Urothelium cell line (cell line): Measurements from ENCODE around the gene PHOX2A.
"Not testable (repeated sequence)": the region's sequence is repeated elsewhere in the genome, so short reads cannot be mapped to it uniquely, and the experiment has no call there.

ENCODE experiments used
- DNase-seq: peaks from one replicate; pipeline ENCODE4 v3.0.0; 2011; ENCODE audit warnings: low spot score, mixed read lengths
- FAIRE-seq: peaks from 2 replicates; lab custom pipeline; 2011; peaks lifted over from hg19 to GRCh38; lab: Jason Lieb, UNC

The PHOX2A gene

GRCh38 chr11:72223615-72224563, 20.1 kb downstream of the PHOX2A start:
- peak; percentile 70 for DNase-seq
- FAIRE-seq = no peak

GRCh38 chr11:72222907-72223614, 20.9 kb downstream of the PHOX2A start:
- no peak for FAIRE-seq
- DNase-seq = peak; percentile 95

GRCh38 chr11:72222106-72222891, 21.7 kb downstream of the PHOX2A start:
- no peak for DNase-seq
- FAIRE-seq = no peak

- no peak for DNase-seq
- no peak for FAIRE-seq
Observed at GRCh38 chr11:72221386-72222075, 22.4 kb downstream of the PHOX2A start.

GRCh38 chr11:72220696-72221363, 23.1 kb downstream of the PHOX2A start:
- DNase-seq (no peak), FAIRE-seq (no peak)

GRCh38 chr11:72218251-72218745, 25.7 kb downstream of the PHOX2A start:
- DNase-seq (no peak), FAIRE-seq (no peak)

- FAIRE-seq (no peak), DNase-seq (no peak)
Observed at GRCh38 chr11:72217841-72218240, 26.1 kb downstream of the PHOX2A start.

- no peak for FAIRE-seq
- no peak for DNase-seq
Observed at GRCh38 chr11:72216638-72217037, 27.3 kb downstream of the PHOX2A start, which contains the start of gene FOLR2. Gene FOLR2, plus strand, starts transcription at chr11:72216794. Its CDS starts 1,791 bp downstream, at chr11:72218585.

GRCh38 chr11:72209101-72209500, 34.9 kb downstream of the PHOX2A start:
- FAIRE-seq (peak; percentile 27), DNase-seq (no peak)

GRCh38 chr11:72208281-72208680, 35.7 kb downstream of the PHOX2A start:
- DNase-seq (no peak), FAIRE-seq (no peak)

- FAIRE-seq, DNase-seq: not testable (repeated sequence)
Observed at GRCh38 chr11:72206794-72207193, 37.2 kb downstream of the PHOX2A start.

- DNase-seq (no peak), FAIRE-seq (no peak)
Observed at GRCh38 chr11:72204886-72205285, 39.1 kb downstream of the PHOX2A start.

GRCh38 chr11:72203163-72203562, 40.8 kb downstream of the PHOX2A start:
- DNase-seq = no peak
- no peak for FAIRE-seq

GRCh38 chr11:72202571-72202970, 41.4 kb downstream of the PHOX2A start:
- FAIRE-seq (no peak), DNase-seq (no peak)

GRCh38 chr11:72201445-72201844, 42.5 kb downstream of the PHOX2A start:
- FAIRE-seq = peak; percentile 100
- DNase-seq = not testable (repeated sequence)

- FAIRE-seq = no peak
- DNase-seq = no peak
Observed at GRCh38 chr11:72195518-72196270, 48.3 kb downstream of the PHOX2A start.

GRCh38 chr11:72191961-72192381, 52.0 kb downstream of the PHOX2A start, which contains the start of gene FOLR1:
Gene FOLR1, plus strand, starts transcription at chr11:72192140. Its CDS starts 34 bp downstream, at chr11:72192174.
- FAIRE-seq = peak; percentile 81
- peak; percentile 79 for DNase-seq

GRCh38 chr11:72190631-72191071, 53.3 kb downstream of the PHOX2A start:
- FAIRE-seq (no peak), DNase-seq (no peak)
